Cerebellar nuclear complex (tissue), 1 donor: ENCODE data around the gene TRANK1.

Experiments
- DNase-seq, 2 experiments: peaks; one replicate each; lab custom pipeline; 2025; lab: John Stamatoyannopoulos, UW

The TRANK1 gene

DNA sequence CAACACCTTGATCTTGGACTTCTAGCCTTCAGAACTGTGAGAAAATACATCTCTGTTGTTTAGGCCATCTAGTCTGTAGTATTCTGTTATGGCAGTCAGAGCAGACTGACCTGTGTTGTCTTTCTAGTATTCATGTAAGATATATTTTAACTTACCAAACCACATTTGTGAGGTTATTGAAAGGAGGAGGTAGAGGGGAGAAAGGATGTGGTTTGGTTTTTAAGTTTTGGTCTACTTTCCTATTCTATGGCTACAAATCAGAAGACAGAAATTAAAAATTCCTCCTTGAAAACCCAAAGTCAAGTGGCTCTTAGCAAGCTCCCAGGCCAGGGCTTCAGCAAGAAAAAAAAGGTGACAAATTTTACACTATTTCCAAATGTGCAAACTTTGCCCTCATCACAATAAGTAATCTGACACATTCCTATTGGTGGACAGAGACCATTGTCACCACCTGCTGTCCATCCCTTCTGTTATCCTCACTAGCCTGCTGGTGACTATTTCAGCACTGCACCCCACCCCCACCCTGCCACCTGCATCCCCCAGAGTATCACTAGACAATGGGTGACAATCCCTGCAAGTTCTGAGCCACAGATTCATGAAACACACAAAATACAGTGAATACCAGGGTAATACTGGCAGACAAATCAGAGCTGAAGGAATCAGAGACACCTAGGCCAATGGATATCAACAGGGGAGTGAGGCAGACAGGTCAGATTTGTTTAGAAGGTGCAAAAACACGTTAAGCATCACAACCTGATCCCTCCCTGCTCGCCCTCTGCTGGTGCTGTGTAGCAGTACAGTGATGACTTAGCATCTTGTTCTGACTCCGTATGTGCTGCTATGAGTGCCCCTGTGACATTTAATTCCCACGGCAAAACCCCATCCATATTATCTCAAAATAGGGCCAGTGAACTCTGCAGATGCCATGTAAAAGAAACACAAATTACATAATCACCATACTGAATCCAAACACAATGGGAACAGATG is 101.5 kb downstream of the TRANK1 start:
- no peak for DNase-seq

DNA sequence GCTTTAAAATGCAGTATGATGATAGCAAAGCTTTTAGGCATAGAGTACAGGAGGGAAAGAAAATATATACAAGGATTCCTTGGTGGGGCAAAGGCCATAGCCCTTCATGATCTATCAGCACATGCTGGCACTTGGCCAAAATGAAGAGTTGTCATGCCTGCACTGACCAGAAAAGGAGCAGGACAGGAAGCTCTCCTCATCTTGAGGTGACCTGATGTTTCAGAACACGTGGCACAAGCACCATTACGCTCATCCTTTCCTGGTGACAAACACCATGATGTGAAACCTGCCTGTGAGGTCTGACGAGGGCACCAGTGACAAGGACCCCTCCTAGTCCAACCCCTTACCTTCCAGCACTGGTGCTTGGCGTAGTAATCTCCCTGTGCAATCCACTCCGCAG is 102.6 kb downstream of the TRANK1 start:
- no peak for DNase-seq

DNA sequence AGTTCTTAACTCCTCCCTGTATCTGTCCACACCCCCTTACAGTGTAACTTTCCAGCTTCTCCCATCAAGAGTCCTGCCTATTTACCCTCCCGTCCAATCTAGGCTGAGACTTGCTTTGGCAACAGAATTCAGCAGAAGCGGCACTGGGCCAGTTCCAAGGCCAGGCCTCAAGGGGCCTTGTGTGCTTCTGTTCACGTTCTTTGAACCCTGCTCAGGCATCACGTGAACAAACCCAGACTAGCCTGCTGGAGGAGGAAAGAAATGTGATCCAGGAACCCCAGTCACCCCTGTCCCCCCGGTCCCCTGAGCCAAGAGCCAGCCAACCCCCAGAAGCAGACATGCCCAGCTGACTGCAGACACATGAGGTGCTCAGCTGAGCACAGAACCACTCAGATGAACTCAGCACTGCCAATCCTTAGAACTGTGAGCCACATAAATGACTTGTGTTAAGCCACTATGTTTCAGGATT is 104.4 kb downstream of the TRANK1 start:
- no peak for DNase-seq

DNA sequence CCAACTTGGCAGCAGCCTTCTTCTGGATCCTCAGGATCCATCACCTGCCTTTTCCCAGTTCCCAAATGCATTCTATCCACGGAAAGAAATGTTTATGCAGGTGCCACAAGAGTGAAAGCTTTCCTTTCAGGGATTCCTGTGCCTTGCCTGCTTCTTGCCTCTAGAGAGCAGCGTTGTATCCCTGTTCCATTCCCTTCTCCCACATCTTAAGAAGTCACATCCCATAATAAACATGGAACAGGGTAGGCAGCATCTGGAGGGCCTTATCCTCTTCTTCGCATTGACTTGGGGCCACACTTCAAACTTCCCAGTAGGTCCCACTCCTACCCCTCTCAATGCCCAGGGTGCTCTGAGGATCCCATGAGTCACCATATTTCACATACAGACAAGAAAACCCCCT is 107.8 kb downstream of the TRANK1 start:
- DNase-seq: no peak

DNA sequence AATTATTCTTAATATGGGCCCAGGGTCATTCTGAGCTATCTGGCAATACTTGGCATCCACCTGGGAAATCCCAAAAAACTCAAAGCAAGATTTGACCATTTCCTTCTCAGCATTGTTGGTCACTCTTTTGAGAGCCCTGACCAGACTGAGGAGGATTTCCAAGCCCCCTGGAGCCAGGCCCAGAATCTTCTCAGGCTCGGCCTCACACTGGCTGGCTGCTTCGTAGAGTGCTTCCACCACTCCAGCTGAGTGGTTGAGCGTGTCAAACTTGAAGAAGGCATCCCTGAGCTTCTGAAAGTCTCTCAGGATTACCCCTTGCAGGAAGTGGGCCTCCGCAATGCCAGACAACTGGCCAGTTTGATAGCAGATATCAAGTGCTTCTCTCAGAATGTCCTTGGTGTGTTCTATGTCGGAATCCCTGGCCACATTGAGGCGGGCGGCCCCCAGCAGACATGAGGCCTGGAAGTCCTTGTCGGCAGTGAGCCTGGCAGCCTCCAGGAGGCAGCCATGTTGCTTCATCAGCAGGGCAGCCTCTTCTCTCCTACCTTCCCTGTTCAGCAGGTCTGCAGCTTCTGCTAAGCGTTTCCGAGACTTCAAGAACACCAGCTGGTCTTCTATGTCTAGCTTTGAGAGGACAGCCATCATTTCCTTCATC is 111.6 kb downstream of the TRANK1 start:
- no peak for DNase-seq

DNA sequence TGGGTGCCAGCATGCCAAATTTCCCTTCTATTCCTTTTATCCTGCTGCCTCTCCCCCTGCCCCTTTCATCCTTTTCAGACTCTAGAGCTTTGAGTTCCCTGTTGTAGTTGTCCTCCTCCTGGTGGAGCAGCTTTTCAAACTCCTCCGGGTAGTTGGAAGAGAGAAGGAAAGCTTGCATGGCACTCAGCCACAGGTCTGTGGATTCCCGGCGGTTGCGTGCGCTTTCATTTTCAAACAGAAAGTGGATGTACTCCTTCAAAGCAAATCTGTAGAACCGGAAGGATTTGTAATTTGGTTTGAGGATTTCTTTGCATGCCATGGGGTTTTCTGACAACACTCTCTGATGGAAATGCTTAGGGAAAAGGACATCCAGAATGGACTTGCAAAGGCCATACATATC is 112.4 kb downstream of the TRANK1 start:
- no peak for DNase-seq

DNA sequence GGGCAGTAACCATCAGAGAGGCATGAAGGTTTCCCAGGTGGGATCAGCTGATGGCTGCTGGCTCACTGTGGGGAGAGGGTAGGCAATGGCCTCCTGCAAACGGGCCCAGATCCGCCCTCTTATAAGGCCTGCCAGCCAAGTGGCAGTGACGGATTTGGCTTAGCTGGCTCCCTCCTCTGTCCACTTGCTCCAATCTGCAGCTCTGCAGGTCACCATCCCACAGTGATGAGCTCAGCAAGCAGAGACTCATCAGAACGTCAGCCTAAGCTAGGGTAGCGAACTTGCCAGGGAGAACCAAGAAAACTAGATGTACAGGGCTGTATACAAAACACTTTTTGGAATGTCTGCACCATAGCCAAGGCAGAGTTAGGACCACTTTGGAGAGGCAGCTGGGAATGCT is 117.7 kb downstream of the TRANK1 start:
- no peak for DNase-seq

DNA sequence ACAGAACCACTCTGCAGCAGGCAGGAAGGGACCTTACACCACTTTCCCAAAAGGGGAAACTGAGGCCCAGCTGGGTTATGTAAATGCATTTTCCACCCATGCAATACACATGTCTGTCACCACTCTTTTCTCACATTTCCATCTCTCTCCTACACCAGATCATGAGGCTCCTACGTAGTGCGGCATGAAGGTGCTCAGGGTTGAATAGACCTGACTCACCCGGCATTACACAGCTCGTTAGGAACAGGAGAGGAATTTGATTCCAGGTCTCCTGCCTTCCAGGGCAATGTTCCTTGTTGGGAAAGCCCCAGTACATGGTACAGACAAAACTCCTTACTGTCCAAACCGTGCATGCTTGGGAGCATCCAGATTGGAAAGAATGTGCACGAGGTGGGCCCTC is 118.6 kb downstream of the TRANK1 start:
- no peak for DNase-seq

DNA sequence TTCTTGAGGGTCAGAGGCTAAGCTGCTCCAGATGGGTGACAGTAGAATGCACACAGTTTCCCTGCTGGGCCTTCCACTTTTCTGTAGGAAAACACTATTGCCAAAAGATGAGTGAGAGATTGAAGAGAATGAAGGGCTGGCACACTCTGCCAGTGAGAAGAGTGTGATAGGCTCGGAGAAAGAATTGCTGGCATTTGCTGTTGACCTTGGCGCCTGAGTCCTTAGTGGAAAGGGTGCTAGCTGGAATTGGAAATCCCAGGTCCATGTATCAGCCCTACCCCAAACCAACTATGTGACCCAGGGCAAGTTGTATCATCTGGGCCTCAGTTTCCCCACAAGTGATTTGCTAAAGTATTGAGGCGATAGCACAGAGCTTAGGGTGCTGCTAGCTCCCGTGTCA is 120.4 kb downstream of the TRANK1 start:
- no peak for DNase-seq

DNA sequence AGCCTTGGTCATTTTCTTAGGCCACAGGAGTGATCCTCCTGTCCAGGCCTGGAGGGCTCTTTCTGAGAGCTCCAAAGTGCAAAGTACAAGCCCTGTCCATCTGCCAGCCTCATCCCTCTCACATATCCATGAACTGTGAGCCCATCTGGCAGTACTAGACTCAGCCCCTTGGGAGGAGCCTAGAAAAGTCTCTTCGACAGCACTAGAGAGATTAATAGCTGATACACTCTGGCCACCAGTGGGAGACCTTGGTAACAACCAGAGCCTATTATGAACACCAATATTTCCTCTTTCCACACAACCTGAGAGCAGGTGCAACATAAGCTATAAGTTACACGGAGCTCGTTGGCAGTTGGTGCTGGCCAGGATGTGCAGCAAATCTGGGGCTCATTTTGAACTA is 121.0 kb downstream of the TRANK1 start:
- no peak for DNase-seq

DNA sequence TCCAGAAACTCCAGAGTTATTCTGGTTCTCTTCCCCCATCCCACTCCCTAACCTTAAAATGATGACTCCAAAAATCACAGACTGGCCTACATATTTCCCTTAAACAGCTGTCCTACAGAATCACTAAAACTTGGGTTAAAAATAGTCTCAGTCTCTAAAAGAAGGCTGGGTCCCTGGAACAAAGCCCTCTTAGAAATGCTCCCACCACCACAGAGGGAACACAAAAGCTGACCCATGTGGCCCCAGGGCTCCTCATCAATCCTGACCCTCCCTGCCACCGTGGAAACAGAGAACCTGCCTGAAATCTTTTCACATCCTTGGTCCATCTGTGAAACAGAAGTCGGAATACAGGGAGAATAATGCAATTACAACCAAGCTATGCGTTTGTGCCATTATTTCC is 124.8 kb downstream of the TRANK1 start:
- no peak for DNase-seq

DNA sequence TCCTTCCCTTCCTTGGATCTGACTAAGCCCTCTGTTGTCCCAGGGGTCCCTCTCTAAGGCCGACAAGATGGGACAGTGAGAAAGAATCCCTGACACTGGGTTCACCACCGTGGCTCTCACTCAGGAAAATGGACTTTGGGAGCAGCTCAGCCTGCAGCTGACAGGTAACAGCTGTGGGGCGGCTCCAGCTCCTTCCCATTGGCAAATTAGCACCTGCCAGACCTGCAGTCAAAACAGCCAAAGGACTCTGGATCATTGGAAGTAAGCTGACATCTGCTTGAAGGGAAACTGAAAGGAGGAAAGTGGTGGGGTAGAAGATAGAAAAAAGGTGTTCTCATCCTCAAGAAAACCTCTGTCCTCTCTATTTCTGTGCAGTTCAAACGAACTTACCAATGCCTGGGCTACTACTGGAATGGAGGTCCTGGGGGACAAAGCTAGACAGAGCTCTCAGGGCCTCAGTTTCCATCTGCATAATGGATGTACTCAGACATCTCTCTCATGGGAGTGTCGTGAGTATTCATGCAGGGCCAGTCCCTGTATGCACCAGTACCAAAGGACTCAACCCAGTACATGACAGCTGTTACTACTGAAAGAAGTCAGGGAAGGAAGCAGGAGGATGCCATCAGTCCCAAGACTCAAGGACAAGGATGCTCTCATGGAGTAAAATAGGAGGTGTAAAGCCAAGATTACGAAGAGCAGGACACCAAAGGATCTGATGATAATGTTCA is 126.9 kb downstream of the TRANK1 start:
- no peak for DNase-seq

DNA sequence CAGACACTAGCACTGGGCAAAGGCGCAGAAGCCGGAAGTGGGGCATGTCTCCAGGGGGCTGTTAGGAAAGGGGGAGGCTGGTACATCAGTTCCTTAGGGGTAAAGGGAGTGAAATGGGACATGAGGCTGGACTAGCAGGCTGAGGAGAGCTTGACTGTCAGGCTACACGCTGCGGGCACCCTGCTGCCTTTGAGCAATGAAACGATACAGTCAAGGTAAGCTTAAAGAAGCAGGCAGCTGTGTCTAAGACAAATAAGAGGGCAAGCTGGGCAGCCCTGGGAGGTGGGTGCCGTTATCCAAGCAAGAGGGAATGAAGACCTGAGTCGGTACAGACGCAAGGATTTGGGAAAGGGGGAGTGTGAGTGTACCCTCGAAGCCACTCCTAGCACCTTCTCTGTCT is 129.5 kb downstream of the TRANK1 start:
- DNase-seq: no peak

DNA sequence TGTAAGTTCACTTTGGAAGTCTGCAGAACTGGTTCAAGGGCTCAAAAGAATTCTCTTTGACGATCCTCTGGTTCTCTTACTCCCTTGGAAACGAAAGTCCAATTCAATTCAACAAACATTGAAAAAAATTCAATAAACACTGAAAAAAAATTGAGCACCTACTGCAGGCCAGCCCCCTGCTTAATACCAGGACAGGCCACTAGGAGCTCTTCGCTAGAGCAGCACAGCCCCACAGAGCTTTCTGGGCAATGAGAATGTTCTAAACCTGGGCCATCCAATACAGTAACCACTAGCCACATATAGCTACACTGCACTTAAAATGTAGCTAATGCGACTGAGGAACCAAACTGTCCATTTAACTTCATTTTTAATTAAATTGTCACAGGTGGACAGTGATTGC is 130.1 kb downstream of the TRANK1 start:
- no peak for DNase-seq

DNA sequence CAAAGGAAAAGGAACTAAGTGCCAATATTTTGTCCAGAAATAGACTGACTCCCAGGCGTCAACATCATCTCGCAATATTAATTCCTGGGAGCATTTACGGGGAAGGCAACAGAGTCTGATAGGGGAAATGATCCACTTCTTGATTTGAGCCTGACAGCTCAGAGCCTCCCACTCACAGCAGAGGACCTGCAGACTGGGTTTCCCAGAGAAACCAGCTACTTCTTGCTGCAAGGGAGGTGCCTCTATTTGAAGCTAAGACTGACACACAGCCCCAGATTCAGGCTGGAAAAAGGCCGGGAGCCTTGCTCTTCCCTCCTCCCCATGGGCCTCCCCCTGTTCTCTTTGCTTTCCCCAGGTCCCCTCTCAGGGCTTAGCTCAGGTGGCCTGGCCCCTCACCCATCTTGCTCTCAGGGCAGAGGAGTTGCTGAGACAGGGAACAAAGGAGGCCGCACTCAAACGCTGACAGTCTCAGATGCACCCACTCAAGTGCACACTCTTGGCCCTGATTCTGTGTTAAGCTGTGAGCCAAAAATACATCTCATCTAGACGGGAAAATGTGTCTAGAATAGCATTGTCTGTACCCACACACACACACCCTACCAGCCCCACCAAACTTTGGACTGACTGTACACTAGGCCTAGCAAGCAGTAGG is 130.7 kb downstream of the TRANK1 start:
- no peak for DNase-seq

DNA sequence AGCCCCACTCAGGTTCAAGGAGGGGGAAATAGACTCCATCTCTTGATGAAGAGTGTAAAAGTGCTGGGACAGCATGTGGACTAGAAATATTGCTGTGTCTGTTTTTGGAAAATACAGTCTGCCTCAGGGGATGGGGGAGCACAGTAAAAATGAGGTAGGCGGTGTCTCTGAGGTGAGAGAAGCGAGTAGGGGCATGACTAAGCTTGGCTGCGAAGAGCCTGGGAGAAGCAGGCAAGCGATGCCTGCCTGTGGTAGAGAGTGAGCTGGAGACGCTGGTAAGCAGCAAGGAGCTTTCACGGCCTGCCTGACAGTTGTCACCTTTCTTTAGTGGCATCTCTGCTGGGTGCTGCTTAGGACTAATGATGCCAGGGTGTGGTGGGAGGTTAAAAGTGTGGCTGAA is 131.5 kb downstream of the TRANK1 start:
- DNase-seq: no peak

DNA sequence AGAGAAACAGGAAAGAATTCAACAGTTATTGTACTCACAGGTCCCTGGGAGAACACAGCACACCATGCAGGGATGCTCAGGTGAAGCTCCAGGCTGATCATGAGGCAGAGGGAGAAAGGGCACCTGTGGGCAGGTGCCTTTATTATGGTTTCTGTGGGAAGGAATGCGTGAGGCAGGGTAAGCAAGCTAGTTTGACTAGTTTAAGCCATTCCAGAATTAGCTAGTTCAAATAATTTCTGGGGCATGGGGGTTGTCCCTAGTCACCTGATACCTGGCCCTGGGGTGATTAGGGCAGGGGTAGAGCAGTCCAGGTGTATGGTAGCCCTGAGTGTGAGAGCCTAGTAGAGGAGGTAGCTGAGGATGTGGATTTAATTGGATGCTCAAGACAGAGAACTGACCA is 132.6 kb downstream of the TRANK1 start:
- no peak for DNase-seq

DNA sequence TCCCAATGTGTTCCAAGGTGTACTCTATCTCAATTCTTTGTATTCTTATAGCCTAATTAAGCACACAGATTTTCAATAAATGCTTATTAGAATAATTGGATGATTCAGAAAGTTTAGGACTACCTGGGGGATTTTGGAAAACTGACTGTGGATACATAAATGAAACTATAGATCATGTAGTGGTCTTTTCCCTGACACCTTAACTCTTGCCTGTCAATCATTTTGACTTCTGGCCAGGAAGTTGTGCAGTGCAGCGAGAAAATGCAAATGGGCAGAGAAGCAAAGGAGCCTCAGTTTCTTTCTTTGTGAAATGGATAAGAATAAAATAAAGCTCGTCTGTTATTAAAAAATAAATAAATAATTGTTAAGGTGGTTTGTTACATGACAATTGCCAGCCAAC is 133.1 kb downstream of the TRANK1 start:
- DNase-seq: no peak

DNA sequence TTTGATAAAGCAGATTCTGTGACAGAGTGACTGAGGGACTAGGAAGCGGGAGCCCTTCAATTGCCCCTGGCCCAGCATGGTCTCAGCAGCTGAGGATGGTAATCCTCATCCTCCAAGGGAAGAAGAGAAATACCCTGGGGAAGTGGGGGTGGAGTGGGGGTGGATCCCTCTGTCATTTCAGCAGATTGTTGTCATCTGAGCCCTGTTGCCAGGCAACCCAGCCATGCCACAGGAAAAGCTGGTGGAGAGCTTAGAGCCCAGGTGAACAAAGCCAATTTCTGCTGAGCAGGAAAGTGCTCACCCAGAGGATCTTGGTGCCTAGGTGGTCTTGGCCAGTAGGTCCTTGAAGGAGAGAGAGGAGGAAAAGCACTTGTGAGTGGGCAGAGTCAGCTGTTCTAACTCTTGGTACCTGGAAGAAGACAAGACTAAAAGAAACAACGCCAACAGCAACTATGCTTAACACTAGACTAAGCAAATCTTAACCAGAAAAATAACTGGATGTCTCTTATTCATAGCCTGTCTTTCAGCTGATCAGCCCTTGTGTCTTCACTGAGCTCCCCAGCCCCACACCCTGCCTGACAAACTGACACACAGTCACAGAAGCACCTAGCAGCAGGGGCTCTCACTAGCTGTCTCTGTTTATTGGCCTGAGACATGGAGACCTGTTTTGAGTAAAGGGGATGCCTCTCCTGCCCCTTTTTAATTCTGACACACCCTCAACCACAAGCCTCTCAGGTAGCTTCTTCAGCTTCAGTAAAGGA is 140.4 kb downstream of the TRANK1 start:
- DNase-seq: no peak

DNA sequence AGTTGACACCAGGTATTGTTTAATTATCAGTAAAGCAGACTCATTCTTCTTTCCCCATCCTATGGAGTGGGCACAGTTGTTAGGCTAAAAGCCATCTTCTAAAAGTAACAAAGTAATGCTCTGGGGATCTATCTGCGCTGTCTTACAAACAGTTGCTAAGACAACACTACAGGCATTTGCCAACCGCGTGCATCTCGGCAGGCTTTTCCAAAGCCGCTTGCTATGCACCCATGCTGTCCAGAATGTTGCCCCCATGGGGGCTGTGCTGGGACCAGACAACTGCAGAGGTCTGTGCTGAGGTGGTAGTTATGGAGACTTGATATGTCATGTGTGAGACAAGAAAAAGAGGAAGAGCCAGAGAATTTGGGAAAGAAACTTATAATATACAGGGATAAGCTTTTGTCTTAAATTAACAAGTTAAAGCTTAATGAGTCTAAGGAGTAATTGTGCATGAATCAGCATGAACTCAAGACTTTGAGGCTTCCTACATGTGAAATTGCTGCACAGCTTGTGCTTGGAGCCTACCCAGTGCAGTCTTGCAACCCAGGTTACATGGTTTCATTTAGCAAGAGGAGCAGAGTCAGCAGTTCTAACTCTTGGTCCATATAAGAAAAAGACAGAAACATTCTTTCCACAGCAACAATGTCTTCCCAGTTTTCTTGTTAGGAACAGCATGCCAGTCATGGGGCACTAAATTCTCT is 141.6 kb downstream of the TRANK1 start:
- DNase-seq: no peak
